Measurements from ENCODE around the gene SPR. TPM values are rescaled to one million over a fixed set of nuclear protein-coding genes. Genes with fewer than 3 reads are reported as not detected.

Gene SPR
- total and polyA plus RNA-seq, 2 of the 4 experiments (the other 2 are of a cell fraction), result 14.3 to 17.4 TPM

DNA sequence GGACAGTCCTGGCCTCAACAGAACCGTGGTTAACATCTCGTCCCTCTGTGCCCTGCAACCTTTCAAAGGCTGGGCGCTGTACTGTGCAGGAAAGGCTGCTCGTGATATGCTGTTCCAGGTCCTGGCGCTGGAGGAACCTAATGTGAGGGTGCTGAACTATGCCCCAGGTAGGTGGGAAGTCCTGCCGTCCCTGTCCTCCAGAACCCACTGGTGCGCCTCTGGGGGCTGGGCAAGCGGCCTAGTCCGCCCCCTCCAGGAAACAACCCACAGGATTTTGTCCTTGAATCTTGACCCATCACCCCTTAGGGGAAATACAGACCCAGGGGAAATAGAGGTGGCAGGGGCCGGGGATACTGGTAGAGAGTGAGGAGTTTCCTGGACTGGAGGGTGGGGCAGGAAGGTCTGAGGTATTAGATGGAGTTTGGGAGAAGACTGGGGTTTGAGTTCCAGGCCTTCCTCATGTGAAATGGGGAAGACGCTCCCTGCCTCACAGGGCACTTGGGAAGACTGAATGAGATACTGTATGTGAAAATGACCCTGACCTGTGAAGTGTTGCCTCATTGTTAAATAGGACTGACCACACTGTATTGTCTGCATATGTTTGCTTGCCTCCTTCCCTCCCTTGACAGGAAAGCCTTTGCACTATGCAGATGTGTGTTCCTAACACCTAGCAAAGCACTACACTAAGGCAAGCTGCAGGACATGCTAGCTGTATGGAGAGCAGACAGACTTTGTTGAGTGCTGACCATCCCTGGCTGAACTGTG is 1.4 kb downstream of the SPR start:
- no peak overlapping the region for H2BK15ac ChIP-seq (ENCODE audit: low read depth, low read length)
- dilution Hi-C loops (cut with HindIII; ENCODE audit: low sequenced_read_pairs, unreplicated experiment) (no loop called here), intact Hi-C loops (cut with micrococcal nuclease) (no loop called here), in situ Hi-C loops (cut with MboI; ENCODE audit: low sequenced_read_pairs) (loop anchor here (25.0 kb wide), 1 partner anchor 1351 kb away; no protein-coding TSS in a partner anchor)
- H3K36me3 ChIP-seq (ENCODE audit: control insufficient read depth, insufficient read depth, low read length), result no peaks in the 10 kb centered on the region; the same call in 1 of the 2 replicates
- no peak overlapping the region for H4K5ac ChIP-seq (ENCODE audit: low read depth, low read length)
- peaks cover 3% of the 10 kb centered on the region; the same call in 1 of the 2 replicates for H3K4me1 ChIP-seq (ENCODE audit: control insufficient read depth, insufficient read depth, low read length)
- no peak overlapping the region for H3K23ac ChIP-seq (ENCODE audit: low read depth, low read length)
- no peak overlapping the region for H3K18ac ChIP-seq (ENCODE audit: low read depth, low read length)
- H4K20me1 ChIP-seq (ENCODE audit: insufficient read depth, low read length), result peaks cover 12% of the 10 kb centered on the region
- H2AK5ac ChIP-seq (ENCODE audit: low read depth, low read length), result no peak overlapping the region
- no peak overlapping the region; the same call in 1 of the 2 replicates for H3K4me2 ChIP-seq (ENCODE audit: low read depth, low read length)
- no peak overlapping the region for H2BK120ac ChIP-seq (ENCODE audit: low read depth, low read length)
- H2AK9ac ChIP-seq (replicated peaks; ENCODE audit: low read depth, low read length, poor library complexity), result peak overlapping the region; percentile 34
- ChIA-PET POLR2A (ENCODE audit: unreplicated experiment) (no interaction called here), CTCF (interaction anchor here (0.6 to 1.5 kb wide), 5 partner anchors 10 to 1487 kb away, joined by 3 to 9 read pairs (median 5); no protein-coding TSS in a partner anchor)
- WGBS, 2 experiments (ENCODE audit: extremely low coverage in 2 of 2, insufficient read length in 1 of 2), result 100% methylated on average over 1 of the region's 11 CpGs; no CpG with 5 or more reads in 1 of the 2 experiments
- no peak overlapping the region for H3K27ac ChIP-seq (ENCODE audit: insufficient read depth, low read length)
- H2AFZ ChIP-seq (replicated peaks; ENCODE audit: low read length, poor library complexity), result no peak overlapping the region
- no peak overlapping the region for H4K91ac ChIP-seq (ENCODE audit: insufficient read depth, low read depth, low read length)
- H3K14ac ChIP-seq (replicated peaks; ENCODE audit: low read depth, low read length), result no peak overlapping the region
- H3K4me3 ChIP-seq (ENCODE audit: insufficient read depth, low read depth, low read length), result no peak overlapping the region
- no peak overlapping the region for H3K4ac ChIP-seq (ENCODE audit: low read depth, low read length)
- no peak overlapping the region for H4K8ac ChIP-seq (ENCODE audit: low read depth in 2 of 2, low read length in 2 of 2)
- BruUV-seq (replicated peaks), result no TSS peak
- H3K9me3 ChIP-seq (ENCODE audit: control insufficient read depth, insufficient read depth, low read length), result no peaks in the 10 kb centered on the region
- H2BK5ac ChIP-seq (ENCODE audit: low read depth, low read length, poor library complexity, severe bottlenecking), result no peak overlapping the region
- ATAC-seq (ENCODE audit: low read depth) (no peak), DNase-seq (no peak)
- no peak overlapping the region for H3K9ac ChIP-seq (ENCODE audit: low read depth, low read length)
- H3K27me3 ChIP-seq (ENCODE audit: control insufficient read depth, insufficient read depth, low read length), result no peaks in the 10 kb centered on the region
- no peak overlapping the region for H3K56ac ChIP-seq (ENCODE audit: extremely low read depth, insufficient read depth, low read length)
- peaks cover 2 to 5% of the 10 kb centered on the region in 2 experiments; a peak in 1 of 4 replicates for H3K79me1 ChIP-seq (ENCODE audit: low read depth in 1 of 2, low read length in 2 of 2)
- peaks cover 5% of the 10 kb centered on the region; the same call in 1 of the 2 replicates for H3K9me1 ChIP-seq (ENCODE audit: insufficient read depth, low read length)
- H2BK20ac ChIP-seq (ENCODE audit: low read depth, low read length), result no peak overlapping the region
- TF ChIP-seq SMC3 (IDR thresholded peaks at IDR 0.05; ENCODE audit: low read depth, low read length) (no peak), RCOR1 (IDR thresholded peaks at IDR 0.05; ENCODE audit: insufficient replicate concordance, low read length) (no peak), USF2 (IDR thresholded peaks at IDR 0.05; ENCODE audit: low read depth, low read length) (no peak), POLR2A (IDR thresholded peaks at IDR 0.05; ENCODE audit: low read depth, low read length) (no peak), CHD1 (IDR thresholded peaks at IDR 0.05; ENCODE audit: low read depth, low read length) (no peak), RFX5 (IDR thresholded peaks at IDR 0.05; ENCODE audit: low read depth, low read length) (no peak), CEBPB (IDR thresholded peaks at IDR 0.05; ENCODE audit: low read depth, low read length) (no peak), MAFK (IDR thresholded peaks at IDR 0.05; ENCODE audit: low read depth, low read length) (no peak), RAD21 (IDR thresholded peaks at IDR 0.05; ENCODE audit: low read length) (no peak), FOS (IDR thresholded peaks at IDR 0.05; ENCODE audit: low read depth, low read length) (no peak), BHLHE40 (IDR thresholded peaks at IDR 0.05; ENCODE audit: low read depth, low read length) (no peak), NFE2L2 (IDR thresholded peaks at IDR 0.05; ENCODE audit: low read depth, low read length) (no peak), MAZ (IDR thresholded peaks at IDR 0.05; ENCODE audit: borderline replicate concordance, low read depth, low read length) (no peak), MXI1 (IDR thresholded peaks at IDR 0.05; ENCODE audit: borderline replicate concordance, low read depth, low read length) (no peak)
- TF ChIP-seq, protein P1, sequence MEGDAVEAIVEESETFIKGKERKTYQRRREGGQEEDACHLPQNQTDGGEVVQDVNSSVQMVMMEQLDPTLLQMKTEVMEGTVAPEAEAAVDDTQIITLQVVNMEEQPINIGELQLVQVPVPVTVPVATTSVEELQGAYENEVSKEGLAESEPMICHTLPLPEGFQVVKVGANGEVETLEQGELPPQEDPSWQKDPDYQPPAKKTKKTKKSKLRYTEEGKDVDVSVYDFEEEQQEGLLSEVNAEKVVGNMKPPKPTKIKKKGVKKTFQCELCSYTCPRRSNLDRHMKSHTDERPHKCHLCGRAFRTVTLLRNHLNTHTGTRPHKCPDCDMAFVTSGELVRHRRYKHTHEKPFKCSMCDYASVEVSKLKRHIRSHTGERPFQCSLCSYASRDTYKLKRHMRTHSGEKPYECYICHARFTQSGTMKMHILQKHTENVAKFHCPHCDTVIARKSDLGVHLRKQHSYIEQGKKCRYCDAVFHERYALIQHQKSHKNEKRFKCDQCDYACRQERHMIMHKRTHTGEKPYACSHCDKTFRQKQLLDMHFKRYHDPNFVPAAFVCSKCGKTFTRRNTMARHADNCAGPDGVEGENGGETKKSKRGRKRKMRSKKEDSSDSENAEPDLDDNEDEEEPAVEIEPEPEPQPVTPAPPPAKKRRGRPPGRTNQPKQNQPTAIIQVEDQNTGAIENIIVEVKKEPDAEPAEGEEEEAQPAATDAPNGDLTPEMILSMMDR (conservative IDR thresholded peaks at IDR 0.05; ENCODE audit: low read depth, low read length), result no peak
